Kasumi-1 (cell line): ENCODE data around the gene FAM98B.

Source experiments
- DNase-seq, 2 experiments: peaks; one replicate each; lab custom pipeline; 2025; lab: John Stamatoyannopoulos, UW

Gene FAM98B

DNA sequence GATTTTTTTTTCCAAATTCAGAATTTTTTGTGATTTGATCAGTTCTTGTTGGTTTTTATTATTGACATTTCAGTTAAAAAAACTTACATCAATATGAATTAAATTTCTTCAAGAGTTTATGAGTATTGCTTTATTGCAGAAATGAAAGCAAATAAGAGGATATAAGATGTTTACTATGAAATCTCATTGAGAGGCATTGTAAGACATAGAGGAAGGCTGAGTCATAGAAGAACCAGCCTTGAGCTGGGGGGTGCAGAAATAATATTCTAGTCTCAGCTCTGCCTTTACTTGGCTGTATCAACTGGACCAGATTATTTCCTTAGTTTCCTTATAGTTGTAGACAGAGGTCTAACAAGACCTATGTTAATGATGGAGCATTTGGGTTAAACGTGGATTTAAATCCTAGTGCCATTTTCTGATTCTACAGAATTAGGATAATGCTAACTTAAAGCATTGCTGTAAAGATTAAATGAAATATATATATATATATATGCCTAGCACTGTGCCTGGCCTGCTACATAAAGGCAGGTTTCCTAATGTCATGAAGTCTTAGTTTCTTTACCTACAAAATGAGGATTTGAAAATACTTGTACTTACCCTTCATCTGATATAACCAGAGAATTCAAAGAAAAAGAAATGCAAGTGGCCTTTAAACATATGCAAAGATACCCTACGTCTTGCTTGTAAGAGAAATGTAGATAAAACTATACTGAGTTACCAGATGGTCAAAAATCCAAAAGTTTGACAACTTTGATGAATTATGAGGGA lies 7.3 kb downstream of the FAM98B start:
- no peak for DNase-seq

DNA sequence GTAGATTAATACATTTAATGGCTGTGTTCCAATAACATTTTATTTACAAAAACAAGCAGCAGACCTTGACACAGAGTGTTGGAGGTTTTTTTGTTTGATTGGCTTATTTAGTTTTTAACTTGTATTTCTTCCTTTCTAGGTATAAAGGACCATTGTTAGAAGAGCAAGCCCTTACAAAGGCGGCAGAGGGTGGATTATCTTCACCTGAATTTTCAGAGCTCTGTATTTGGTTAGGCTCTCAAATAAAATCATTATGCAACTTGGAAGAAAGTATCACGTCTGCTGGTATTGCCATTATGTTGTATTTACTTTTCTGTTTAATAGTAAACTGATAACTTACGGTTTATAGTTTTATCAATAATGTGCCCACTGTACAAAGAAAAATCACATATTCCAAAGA lies 10.0 kb downstream of the FAM98B start:
- DNase-seq: no peak

- no peak for DNase-seq
Observed at GRCh38 chr15:38464675-38465074, 10.7 kb downstream of the FAM98B start.

DNA sequence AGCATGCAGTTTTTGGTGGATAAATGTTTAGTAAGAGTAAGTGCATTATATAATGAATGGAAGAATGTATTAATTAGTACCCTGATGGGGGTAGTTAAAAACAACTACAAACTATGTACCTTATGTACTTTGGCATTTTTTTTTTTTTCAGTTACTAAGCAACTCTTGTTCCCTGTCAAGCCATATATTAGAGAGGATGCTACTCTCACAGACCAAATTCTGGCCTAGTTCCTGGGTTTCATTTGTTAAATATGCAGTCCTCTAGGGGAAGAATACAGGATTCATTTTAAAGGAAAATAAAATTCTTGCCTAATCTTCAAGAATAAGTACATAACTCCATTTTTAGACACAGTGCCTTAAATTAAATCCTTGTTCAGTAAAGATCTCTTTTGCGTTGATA lies 16.9 kb downstream of the FAM98B start:
- no peak for DNase-seq

- DNase-seq: no peak
Observed at GRCh38 chr15:38471974-38472373, 18.0 kb downstream of the FAM98B start.

GRCh38 chr15:38474155-38474757 lies 20.3 kb downstream of the FAM98B start:
- DNase-seq: peak; percentile 51 to 59

DNA sequence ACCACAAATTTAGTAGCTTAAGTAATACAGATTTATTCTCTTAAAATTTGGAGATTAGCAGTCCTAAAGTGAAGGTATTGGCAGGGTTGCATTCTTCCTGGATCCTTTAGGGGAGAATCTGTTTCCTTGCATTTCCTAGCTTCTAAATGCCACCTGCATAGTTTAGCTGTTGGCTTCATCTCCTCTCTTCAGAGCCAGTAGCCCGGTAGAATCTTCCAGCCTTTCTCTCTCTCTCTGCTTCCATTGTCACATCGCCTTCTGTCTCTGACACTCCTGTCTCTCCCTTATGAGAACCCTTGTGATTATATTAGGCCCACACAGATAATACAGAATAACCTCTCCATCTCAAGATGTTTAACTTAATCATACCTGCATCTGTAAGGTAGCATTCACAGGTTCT lies 21.4 kb downstream of the FAM98B start:
- no peak for DNase-seq

- no peak for DNase-seq
Observed at GRCh38 chr15:38476120-38476519, 22.2 kb downstream of the FAM98B start.

GRCh38 chr15:38477637-38478036 lies 23.7 kb downstream of the FAM98B start:
- no peak for DNase-seq

DNA sequence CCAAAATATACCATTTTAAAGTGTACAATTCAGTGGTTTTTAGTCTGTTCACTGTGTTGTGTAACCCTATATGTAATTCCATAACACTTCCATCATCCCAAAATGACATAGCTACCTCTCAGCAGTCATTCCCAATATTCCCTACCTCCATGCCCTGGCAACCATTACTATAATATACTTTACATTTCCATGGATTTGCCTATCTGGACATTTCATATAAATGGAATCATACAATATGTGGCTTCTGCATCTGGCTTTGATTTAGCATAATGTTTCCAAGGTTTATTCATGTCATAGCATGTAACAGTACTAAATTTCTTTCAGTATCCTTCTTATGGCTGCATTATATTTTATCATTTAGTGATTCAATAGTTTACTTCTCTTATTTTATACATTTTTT lies 25.3 kb downstream of the FAM98B start:
- no peak for DNase-seq

DNA sequence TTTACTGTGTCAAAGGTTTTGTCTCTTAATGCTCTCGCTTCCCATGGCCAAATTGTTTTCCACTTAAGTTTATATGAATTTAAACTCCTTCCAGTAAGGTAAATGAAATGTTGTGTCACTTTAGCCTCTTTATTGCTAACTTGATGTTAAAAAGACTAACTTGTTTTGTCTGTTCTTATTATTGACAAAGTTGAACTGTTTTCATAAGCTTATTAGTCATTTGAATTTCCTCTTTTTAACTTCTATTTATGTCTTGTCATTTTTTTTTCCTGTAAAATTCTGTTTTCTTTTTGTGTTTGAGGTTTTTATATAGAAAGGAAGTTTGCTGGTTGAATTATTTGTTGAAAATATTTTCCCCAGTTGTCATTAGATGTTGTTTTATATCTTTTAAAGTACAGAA lies 25.8 kb downstream of the FAM98B start:
- DNase-seq: no peak

DNA sequence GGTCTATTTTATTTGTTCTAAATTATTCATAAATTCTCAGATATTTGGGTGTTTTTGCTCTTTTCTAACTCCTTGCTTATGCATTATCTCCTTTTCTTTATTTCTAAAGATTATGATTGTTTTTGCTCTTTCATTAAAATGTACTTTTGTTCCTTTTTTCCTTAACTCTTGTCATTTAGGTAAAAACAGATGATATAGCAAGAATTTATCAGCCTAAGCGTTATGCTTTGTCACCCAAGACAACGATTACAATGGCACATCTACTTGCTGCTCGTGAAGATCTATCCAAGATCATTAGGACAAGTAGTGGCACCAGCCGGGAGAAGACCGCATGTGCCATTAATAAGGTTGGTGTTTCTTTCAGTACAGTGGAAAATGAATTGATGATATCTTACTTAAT lies 27.2 kb downstream of the FAM98B start:
- DNase-seq: no peak

DNA sequence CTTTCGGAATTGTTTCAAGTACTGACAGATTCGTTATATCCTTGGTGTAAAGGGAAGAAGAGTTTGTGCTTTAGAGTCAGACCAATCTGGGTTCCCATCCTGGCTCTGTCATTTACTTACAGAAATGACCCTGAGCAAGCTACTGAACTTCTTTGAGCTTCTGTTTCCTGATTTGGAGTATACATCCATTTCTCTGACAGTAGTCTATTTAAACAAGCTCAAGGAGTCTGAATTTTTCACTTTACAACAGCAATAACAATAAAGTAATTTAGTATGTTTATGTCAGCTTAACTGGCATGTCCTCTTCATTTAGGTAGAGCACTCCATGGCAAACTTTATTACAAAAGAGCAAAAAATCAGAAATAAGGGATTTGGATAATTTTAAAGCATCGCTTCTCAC lies 27.8 kb downstream of the FAM98B start:
- DNase-seq: no peak

- DNase-seq: peak in 1 of 2 experiments; percentile 4
Observed at GRCh38 chr15:38482572-38482971, 28.6 kb downstream of the FAM98B start.

DNA sequence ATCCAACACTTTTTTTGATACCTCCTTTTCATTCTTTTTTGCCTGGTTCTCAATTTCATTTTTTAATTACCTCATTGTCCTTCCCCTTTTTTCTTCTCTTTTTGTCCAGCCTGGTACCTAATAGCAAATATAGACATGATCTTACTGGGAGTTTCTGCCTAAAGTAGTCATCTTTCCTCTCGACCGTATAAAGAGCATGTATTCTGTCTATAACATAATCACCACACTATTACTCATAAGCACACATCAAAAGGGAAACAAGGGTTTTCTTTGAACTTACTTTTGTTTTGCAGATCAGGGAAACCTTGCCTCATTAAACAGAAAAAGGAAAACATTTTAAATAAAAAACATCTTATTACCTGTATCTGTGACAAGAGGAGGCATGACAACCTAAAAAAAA lies 33.0 kb downstream of the FAM98B start:
- no peak for DNase-seq

DNA sequence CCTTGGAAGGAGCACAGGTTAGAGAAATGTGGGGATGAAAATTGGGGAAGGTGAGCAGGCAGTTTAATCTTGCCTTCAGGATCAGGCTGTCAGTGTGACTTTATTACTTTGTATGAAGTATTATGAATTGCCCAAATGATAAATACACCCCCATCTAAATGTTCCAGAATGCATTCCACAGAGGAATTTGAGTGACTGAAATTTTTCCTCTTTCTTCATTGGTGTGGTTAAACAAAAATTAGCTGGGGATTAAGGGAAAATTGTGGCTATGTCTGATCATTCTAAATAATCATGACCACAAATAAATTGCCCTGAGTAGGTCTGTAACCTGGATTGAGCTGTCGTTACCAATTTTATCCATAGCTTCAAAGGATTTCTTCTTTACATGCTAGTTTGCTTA lies 33.5 kb downstream of the FAM98B start:
- no peak for DNase-seq

- no peak for DNase-seq
Observed at GRCh38 chr15:38490242-38490922, 36.5 kb downstream of the FAM98B start.

GRCh38 chr15:38496151-38496550 lies 42.2 kb downstream of the FAM98B start:
- DNase-seq: no peak

- DNase-seq: no peak
Observed at GRCh38 chr15:38499651-38500050, 45.7 kb downstream of the FAM98B start.

DNA sequence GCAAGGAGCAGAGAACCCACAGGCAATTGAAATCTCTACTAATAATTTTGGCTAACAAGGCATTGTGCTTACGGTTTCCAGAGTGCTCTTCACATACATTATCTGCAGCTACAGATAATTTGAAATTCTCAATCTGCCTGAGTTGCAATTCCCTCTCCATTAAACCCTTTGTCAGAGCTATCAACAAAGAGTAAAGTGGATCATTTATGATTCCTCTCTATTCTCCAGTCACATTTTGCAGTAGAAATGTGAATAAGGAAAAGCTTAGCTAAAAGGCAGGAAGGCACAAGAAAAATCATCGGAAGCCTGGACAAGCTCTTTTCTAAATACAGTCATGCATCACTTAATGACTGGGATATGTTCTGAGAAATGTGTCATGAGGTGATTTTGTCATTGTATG lies 49.6 kb downstream of the FAM98B start:
- DNase-seq: no peak

DNA sequence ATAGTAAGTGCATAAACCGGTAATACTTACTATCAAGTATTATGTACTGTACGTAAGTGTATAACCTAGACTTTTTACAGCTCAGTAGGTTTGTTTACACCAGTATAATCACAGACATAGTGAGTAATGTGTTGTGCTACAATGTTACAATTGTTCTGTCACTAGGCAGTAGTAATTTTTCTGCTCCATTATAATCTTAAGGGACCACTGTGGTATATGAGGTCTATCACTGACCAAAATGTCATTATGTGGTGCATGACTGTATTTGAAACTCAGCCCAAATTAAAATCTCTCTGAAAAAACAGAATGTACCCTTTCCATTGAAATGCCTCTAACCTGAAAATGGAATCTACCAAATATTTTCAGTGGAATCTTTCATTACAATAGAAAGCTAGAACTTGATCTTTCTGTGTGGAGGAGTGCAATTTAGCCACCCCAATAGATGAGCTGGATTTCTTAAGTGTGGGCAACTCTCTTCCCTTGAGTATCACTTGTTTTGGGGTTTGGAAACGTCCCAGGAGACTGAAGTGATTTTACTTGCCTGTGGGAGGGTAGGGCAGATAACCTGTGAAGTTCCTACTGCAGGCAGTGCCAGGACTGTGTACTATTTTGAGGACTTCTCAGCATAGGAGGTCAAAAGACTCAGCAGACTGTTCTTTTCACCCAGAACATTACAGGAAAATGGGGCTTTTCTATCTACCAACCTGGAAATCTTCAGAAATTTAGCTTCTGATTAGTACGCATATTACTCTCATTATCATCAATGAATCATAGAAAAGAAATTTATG lies 50.9 kb downstream of the FAM98B start:
- no peak for DNase-seq

- DNase-seq: no peak
Observed at GRCh38 chr15:38506997-38507396, 53.1 kb downstream of the FAM98B start.

DNA sequence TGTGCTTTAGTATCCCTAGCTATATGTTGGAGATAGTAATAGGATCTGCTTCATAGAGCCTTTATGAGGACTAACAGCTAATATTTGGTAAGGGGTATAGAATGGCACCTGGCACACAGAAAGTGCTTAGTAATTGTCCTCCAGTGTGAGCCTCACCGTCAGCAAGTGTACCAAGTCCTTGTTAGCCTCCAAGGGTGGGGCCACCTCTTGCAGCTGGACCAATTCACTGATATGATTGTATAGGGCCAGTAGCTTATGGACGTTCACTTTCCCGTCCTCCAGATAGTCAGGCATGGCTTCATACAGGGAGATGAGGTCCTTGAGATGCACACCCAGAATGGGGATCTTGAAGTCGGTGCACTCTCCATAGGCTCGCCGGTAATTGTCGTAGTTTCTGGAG lies 53.6 kb downstream of the FAM98B start:
- no peak for DNase-seq
